ENCODE data around the gene MFAP3L.

- TF ChIP-seq, protein P1, sequence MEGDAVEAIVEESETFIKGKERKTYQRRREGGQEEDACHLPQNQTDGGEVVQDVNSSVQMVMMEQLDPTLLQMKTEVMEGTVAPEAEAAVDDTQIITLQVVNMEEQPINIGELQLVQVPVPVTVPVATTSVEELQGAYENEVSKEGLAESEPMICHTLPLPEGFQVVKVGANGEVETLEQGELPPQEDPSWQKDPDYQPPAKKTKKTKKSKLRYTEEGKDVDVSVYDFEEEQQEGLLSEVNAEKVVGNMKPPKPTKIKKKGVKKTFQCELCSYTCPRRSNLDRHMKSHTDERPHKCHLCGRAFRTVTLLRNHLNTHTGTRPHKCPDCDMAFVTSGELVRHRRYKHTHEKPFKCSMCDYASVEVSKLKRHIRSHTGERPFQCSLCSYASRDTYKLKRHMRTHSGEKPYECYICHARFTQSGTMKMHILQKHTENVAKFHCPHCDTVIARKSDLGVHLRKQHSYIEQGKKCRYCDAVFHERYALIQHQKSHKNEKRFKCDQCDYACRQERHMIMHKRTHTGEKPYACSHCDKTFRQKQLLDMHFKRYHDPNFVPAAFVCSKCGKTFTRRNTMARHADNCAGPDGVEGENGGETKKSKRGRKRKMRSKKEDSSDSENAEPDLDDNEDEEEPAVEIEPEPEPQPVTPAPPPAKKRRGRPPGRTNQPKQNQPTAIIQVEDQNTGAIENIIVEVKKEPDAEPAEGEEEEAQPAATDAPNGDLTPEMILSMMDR (conservative IDR thresholded peaks at IDR 0.05 in 1 of 2, IDR thresholded peaks at IDR 0.05 in 1 of 2; ENCODE audit: extremely low read depth in 1 of 2, insufficient read depth in 1 of 2, low read depth in 1 of 2, low read length in 2 of 2), result no peak
- no peak for TF ChIP-seq EZH2 (IDR thresholded peaks at IDR 0.05; ENCODE audit: borderline replicate concordance, low read length)
These were observed 14.1 kb downstream of the MFAP3L start for GRCh38 chr4:170011921-170012628.

Measured in mammary epithelial cell (primary cell).